C4-2B (cell line): ENCODE data around the gene INPP4B.

ENCODE experiments used
- H3K27ac ChIP-seq: fragments of 450-650 bp; 2 replicates; pipeline ENCODE4 v1.5.1; 2017
- ZFX ChIP-seq: fragments of 450-650 bp; IDR thresholded peaks from 2 replicates; pipeline ENCODE4 v1.6.1; 2017
- TF ChIP-seq, protein P1 (sequence below): fragments of 450-650 bp; conservative IDR thresholded peaks from 2 replicates; pipeline ENCODE4 v1.5.1; 2017; ENCODE audit warnings: mild to moderate bottlenecking

INPP4B gene

DNA sequence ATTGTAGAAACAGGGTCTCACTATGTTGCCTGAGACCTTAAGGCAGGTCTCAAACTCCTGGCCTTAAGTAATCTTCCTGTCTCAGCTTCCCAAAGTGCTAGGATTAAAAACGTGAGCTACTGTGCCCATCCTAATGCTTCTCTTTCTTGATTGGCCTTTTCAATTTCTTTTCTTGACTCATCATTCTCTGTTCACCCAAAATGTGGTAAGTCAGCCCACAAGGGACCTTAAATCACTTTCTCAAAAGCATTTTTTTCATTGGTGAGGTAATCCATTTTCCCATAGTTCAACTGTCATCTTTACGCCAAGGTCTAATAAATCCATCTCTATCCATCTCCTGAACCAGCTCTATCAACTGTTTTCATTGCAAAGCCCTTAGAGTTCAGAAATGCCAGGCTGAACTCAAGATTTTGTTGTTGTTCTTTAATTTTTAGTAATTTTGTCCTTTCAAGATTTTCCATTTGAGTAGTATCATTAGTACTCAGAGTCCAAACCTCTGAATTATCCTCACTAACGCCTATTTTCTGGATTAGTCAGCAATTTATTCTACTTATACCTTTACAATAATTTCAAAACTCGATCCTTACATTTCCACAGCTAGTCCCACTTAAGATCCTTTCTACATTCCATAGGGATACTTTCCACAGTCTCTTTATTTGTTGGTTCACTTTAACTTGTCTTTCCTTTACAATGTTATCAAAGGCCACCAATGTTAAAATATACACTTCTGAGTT lies 681.2 kb downstream of the INPP4B start:
- no peak overlapping the region for H3K27ac ChIP-seq
- TF ChIP-seq, protein P1, sequence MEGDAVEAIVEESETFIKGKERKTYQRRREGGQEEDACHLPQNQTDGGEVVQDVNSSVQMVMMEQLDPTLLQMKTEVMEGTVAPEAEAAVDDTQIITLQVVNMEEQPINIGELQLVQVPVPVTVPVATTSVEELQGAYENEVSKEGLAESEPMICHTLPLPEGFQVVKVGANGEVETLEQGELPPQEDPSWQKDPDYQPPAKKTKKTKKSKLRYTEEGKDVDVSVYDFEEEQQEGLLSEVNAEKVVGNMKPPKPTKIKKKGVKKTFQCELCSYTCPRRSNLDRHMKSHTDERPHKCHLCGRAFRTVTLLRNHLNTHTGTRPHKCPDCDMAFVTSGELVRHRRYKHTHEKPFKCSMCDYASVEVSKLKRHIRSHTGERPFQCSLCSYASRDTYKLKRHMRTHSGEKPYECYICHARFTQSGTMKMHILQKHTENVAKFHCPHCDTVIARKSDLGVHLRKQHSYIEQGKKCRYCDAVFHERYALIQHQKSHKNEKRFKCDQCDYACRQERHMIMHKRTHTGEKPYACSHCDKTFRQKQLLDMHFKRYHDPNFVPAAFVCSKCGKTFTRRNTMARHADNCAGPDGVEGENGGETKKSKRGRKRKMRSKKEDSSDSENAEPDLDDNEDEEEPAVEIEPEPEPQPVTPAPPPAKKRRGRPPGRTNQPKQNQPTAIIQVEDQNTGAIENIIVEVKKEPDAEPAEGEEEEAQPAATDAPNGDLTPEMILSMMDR = no peak
- TF ChIP-seq ZFX = no peak

- TF ChIP-seq, protein P1 = no peak
- TF ChIP-seq ZFX = no peak
- no peak overlapping the region for H3K27ac ChIP-seq
These were observed 685.0 kb downstream of the INPP4B start for GRCh38 chr4:142161086-142161485.

DNA sequence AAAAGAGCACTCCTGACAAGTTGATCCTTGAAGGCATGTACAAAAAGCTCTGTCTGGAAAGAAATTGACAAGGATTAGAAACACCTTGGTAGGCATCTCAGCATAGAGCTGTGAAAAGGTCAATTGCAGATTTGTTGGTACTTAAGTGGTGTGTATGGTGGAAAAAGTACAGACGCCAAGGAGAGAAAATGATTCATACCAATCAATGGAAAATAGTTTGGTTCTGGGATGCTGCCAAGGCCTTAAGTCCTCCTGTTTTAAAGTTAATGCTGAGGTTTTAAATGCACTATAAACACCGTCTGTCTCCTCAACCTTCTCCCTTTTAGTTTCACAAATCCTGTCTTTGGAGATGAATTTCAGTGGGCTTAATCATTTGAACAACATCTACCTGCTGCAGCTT lies 685.6 kb downstream of the INPP4B start:
- H3K27ac ChIP-seq = no peak overlapping the region
- TF ChIP-seq, protein P1 = no peak
- TF ChIP-seq ZFX = no peak

- no peak for TF ChIP-seq ZFX
- TF ChIP-seq, protein P1 = no peak
These were observed 687.1 kb downstream of the INPP4B start for GRCh38 chr4:142158980-142159379.

GRCh38 chr4:142156256-142156655 lies 689.8 kb downstream of the INPP4B start:
- TF ChIP-seq ZFX = no peak
- TF ChIP-seq, protein P1 = no peak
- H3K27ac ChIP-seq = no peak overlapping the region

More at GRCh38 chr4:142158980-142159379, 687.1 kb downstream of the INPP4B start:
- no peak overlapping the region for H3K27ac ChIP-seq

GRCh38 chr4:142155347-142155746 lies 690.8 kb downstream of the INPP4B start:
- TF ChIP-seq, protein P1 = no peak
- no peak for TF ChIP-seq ZFX
- no peak overlapping the region for H3K27ac ChIP-seq

DNA sequence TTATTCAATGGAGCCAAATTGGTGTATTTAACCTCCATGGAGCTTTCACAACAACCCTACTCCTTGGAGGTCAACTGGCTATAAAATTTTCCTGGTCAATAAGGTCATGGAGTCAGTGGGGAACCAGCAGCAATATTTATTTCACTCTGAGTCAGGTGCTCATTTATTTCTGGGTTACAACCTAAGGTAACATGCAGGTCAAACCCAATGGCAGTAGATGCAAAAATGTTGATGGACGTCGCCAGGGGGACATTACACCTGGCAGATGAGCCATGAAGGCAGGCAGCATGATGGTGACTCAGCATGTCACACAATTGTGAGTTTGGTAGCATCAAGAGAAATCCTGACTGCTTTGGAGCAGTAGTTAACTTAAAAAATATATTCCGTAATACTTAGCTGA lies 695.6 kb downstream of the INPP4B start:
- no peak for TF ChIP-seq ZFX
- TF ChIP-seq, protein P1 = no peak
- no peak overlapping the region for H3K27ac ChIP-seq
